Fibroblast of skin of right quadriceps (primary cell): ENCODE measurements around the gene SLC30A4.

Source experiments
- DNase-seq: peaks from one replicate; pipeline ENCODE4 v3.0.0-alpha.2; 2013

The SLC30A4 gene

GRCh38 chr15:45449916-45450867 is 72.4 kb downstream of the SLC30A4 start:
- no peak for DNase-seq

- no peak for DNase-seq
Measured at GRCh38 chr15:45449395-45449794, 73.2 kb downstream of the SLC30A4 start.

- DNase-seq: no peak
Measured at GRCh38 chr15:45448066-45448915, 74.3 kb downstream of the SLC30A4 start.

- no peak for DNase-seq
Measured at GRCh38 chr15:45443645-45444044, 78.9 kb downstream of the SLC30A4 start.

- peak; percentile 81 for DNase-seq
Measured at GRCh38 chr15:45442507-45443135, 79.9 kb downstream of the SLC30A4 start.

GRCh38 chr15:45441686-45442085 is 80.9 kb downstream of the SLC30A4 start:
- DNase-seq: no peak

GRCh38 chr15:45441036-45441435 is 81.5 kb downstream of the SLC30A4 start:
- no peak for DNase-seq

- DNase-seq: no peak
Measured at GRCh38 chr15:45439521-45440260, 82.9 kb downstream of the SLC30A4 start.

- no peak for DNase-seq
Measured at GRCh38 chr15:45435124-45435903, 87.2 kb downstream of the SLC30A4 start.

- DNase-seq: no peak
Measured at GRCh38 chr15:45434078-45434567, 88.4 kb downstream of the SLC30A4 start.

GRCh38 chr15:45431511-45431910 is 91.0 kb downstream of the SLC30A4 start:
- DNase-seq: no peak

GRCh38 chr15:45429941-45430792 is 92.4 kb downstream of the SLC30A4 start:
- peak; percentile 43 for DNase-seq
